Urothelium cell line (cell line): Measurements from ENCODE around the gene STAT5A.
"Not testable (repeated sequence)": the region's sequence is repeated elsewhere in the genome, so short reads cannot be mapped to it uniquely, and the experiment has no call there.

Source experiments
- DNase-seq: peaks from one replicate; pipeline ENCODE4 v3.0.0; 2011; ENCODE audit warnings: low spot score, mixed read lengths
- FAIRE-seq: peaks from 2 replicates; lab custom pipeline; 2011; peaks lifted over from hg19 to GRCh38; lab: Jason Lieb, UNC

Gene STAT5A

GRCh38 chr17:42359133-42359532, 70.8 kb downstream of the STAT5A start:
- no peak for FAIRE-seq
- DNase-seq: no peak

- not testable (repeated sequence) for DNase-seq, FAIRE-seq
Measured at GRCh38 chr17:42360388-42360787, 72.1 kb downstream of the STAT5A start.
